HepG2 (cell line): ENCODE data around the gene DCDC2. TPM values are rescaled to one million over a fixed set of nuclear protein-coding genes. Genes with fewer than 3 reads are reported as not detected.

Source experiments
- HBP1 ChIP-seq: IDR thresholded peaks from 2 replicates; pipeline ENCODE4 v1.6.1; 2016; ENCODE audit warnings: low read depth, control low read depth
- HNF4A ChIP-seq: sonication (generic); formaldehyde crosslinking; IDR thresholded peaks from 2 replicates; pipeline ENCODE4 v1.4.0; 2020; ENCODE audit warnings: missing genetic modification reagents
- IKZF1 ChIP-seq: fragments of 450-650 bp; IDR thresholded peaks from 2 replicates; pipeline ENCODE4 v1.7.1; 2016
- IRF2 ChIP-seq: IDR thresholded peaks from 2 replicates; pipeline ENCODE4 v1.6.1; 2018; ENCODE audit warnings: missing genetic modification reagents, missing compliant biosample characterization
- MAFF ChIP-seq: IDR thresholded peaks from 2 replicates; pipeline ENCODE4 v1.6.1; 2011; ENCODE audit warnings: low read depth, low read length, improper control_type of control experiment
- NCOR1 ChIP-seq: fragments of 200-600 bp; sonication (generic); IDR thresholded peaks from 2 replicates; pipeline ENCODE4 v1.7.0; 2017; ENCODE audit warnings: antibody characterized with exemption, low read length, borderline replicate concordance
- SALL2 ChIP-seq: sonication (generic); formaldehyde crosslinking; IDR thresholded peaks from 2 replicates; pipeline ENCODE4 v1.8.1; 2023; ENCODE audit warnings: mild to moderate bottlenecking, missing genetic modification reagents, inconsistent platforms
- TBX2 ChIP-seq: sonication (generic); formaldehyde crosslinking; IDR thresholded peaks from 2 replicates; pipeline ENCODE4 v1.5.0; 2020; ENCODE audit warnings: missing genetic modification reagents, mild to moderate bottlenecking, borderline replicate concordance
- ZNF101 ChIP-seq: sonication (generic); formaldehyde crosslinking; IDR thresholded peaks from 2 replicates; pipeline ENCODE4 v1.4.0; 2020; ENCODE audit warnings: mild to moderate bottlenecking, low read depth, missing genetic modification reagents, borderline replicate concordance
- ZNF235 ChIP-seq: sonication (generic); formaldehyde crosslinking; IDR thresholded peaks from 2 replicates; pipeline ENCODE4 v1.8.1; 2023; ENCODE audit warnings: mild to moderate bottlenecking, missing genetic modification reagents, borderline replicate concordance
- ZNF260 ChIP-seq: sonication (generic); formaldehyde crosslinking; IDR thresholded peaks from 2 replicates; pipeline ENCODE4 v1.4.0; 2020; ENCODE audit warnings: missing genetic modification reagents, low read depth, mild to moderate bottlenecking, borderline replicate concordance
- ZNF33A ChIP-seq: sonication (generic); formaldehyde crosslinking; IDR thresholded peaks from 2 replicates; pipeline ENCODE4 v1.5.1; 2020; ENCODE audit warnings: missing genetic modification reagents, mild to moderate bottlenecking, moderate library complexity, borderline replicate concordance
- ZNF567 ChIP-seq: sonication (generic); formaldehyde crosslinking; IDR thresholded peaks from 2 replicates; pipeline ENCODE4 v1.8.1; 2023; ENCODE audit warnings: mild to moderate bottlenecking, missing genetic modification reagents, borderline replicate concordance
- ZNF598 ChIP-seq: sonication (generic); formaldehyde crosslinking; IDR thresholded peaks from 2 replicates; pipeline ENCODE4 v1.5.1; 2020; ENCODE audit warnings: mild to moderate bottlenecking, missing genetic modification reagents, borderline replicate concordance
- ZNF646 ChIP-seq: sonication (generic); formaldehyde crosslinking; IDR thresholded peaks from 2 replicates; pipeline ENCODE4 v1.9.0; 2021; ENCODE audit warnings: mild to moderate bottlenecking, missing genetic modification reagents
- ZNF687 ChIP-seq: sonication (generic); formaldehyde crosslinking; IDR thresholded peaks from 2 replicates; pipeline ENCODE4 v1.5.1; 2020; ENCODE audit warnings: mild to moderate bottlenecking, missing genetic modification reagents, moderate library complexity
- ZNF792 ChIP-seq: IDR thresholded peaks from 2 replicates; pipeline ENCODE4 v1.6.1; 2016
- polyA plus RNA-seq, 8 experiments: library from polyadenylated mRNA; depleted of rRNA in 3 of 8; stranded (reverse) in 7 of 8; unstranded in 1 of 8; fragments of >200 nt; fragmentation: Illumina TruSeq in 4 of 8; extraction: Trizol in 4 of 8; gene quantifications; 2 replicates each; pipeline versions ENCODE4 v1.2.1 to v1.2.3, GENCODE V29; 2011 to 2016; ENCODE audit warnings: low read depth in 4 of 8, missing spikeins in 1 of 8, mixed read lengths in 1 of 8; ENCODE audit not compliant: insufficient read depth in 1 of 8
- total RNA-seq, 5 experiments: library from RNA; depleted of rRNA; stranded (reverse); fragments of >200 nt; fragmentation: Illumina TruSeq; extraction: Trizol; gene quantifications; 2 replicates each; pipeline ENCODE4 v1.2.3, GENCODE V29; 2016; ENCODE audit warnings: low read depth in 1 of 5

Gene DCDC2
- total and polyA plus RNA-seq, 2 of the 13 experiments (the other 11 are each of a cell fraction or from before 2014, with no cell fraction given), result 9.0 to 36.2 TPM

- no peak for TF ChIP-seq ZNF260 (CRISPR knock-in tag)
- no peak for TF ChIP-seq ZNF101 (CRISPR knock-in tag)
- TF ChIP-seq ZNF687 (CRISPR knock-in tag), result peak; percentile 100
- no peak for TF ChIP-seq MAFF
- TF ChIP-seq ZNF646 (CRISPR knock-in tag), result peak; percentile 86; the same call in 1 of the 2 replicates
- peak; percentile 97; the same call in 1 of the 2 replicates for TF ChIP-seq ZNF598
- TF ChIP-seq ZNF567 (CRISPR knock-in tag), result peak; percentile 89; the same call in 1 of the 2 replicates
- no peak; the same call in 1 of the 2 replicates for TF ChIP-seq SALL2 (CRISPR knock-in tag)
- no peak for TF ChIP-seq IKZF1
- TF ChIP-seq IRF2 (CRISPR knock-in tag), result peak; percentile 81
- TF ChIP-seq TBX2, result peak; percentile 94
- no peak for TF ChIP-seq ZNF235
- TF ChIP-seq HBP1 (CRISPR knock-in tag), result 0 out of 2 replicates have a peak, but pooled peaks have one; percentile 51
- TF ChIP-seq ZNF33A, result no peak
- TF ChIP-seq ZNF792 (CRISPR knock-in tag), result peak; percentile 60; the same call in 1 of the 2 replicates
- no peak; the same call in 1 of the 2 replicates for TF ChIP-seq HNF4A
- TF ChIP-seq NCOR1, result no peak; the same call in 1 of the 2 replicates
Measured at GRCh38 chr6:24357336-24358218, at the start of gene DCDC2 (continued).
